Lower leg skin (tissue), 3 donors: Measurements from ENCODE around the gene ME1.

Experiments used
- CTCF ChIP-seq, 3 donors: fragments of 450-650 bp; IDR thresholded peaks; one replicate each; pipeline ENCODE4 v1.5.1; 2016; ENCODE audit warnings: antibody characterized with exemption in 3 of 3, mild to moderate bottlenecking in 3 of 3, moderate library complexity in 2 of 3
- POLR2A ChIP-seq, 2 donors: fragments of 450-650 bp; IDR thresholded peaks; one replicate each; pipeline ENCODE4 v1.6.1; 2016 to 2017; ENCODE audit warnings: antibody characterized with exemption in 2 of 2, mild to moderate bottlenecking in 1 of 2, moderate library complexity in 1 of 2

GRCh38 chr6:83221889-83222479, 208.9 kb downstream of the ME1 start:
- no peak for TF ChIP-seq CTCF (IDR thresholded peaks at IDR 0.05)
- no peak for TF ChIP-seq POLR2A (IDR thresholded peaks at IDR 0.05)
